GM06990 (cell line): Measurements from ENCODE around the gene SORCS3.

Experiments used
- DNase-seq: peaks from one replicate; pipeline ENCODE4 v3.0.0-alpha.2; 2011; ENCODE audit not compliant: insufficient read length; ENCODE audit errors: extremely low read depth
- H3K27me3 ChIP-seq: replicated peaks from 2 replicates; pipeline ENCODE4 v1.6.0; 2011; ENCODE audit warnings: low read length; ENCODE audit not compliant: control insufficient read depth, insufficient read depth
- H3K36me3 ChIP-seq: 2 replicates; pipeline ENCODE4 v1.5.1; 2011; ENCODE audit warnings: low read length; ENCODE audit not compliant: control insufficient read depth, insufficient read depth
- H3K4me3 ChIP-seq: replicated peaks from 2 replicates; pipeline ENCODE4 v1.5.1; 2011; ENCODE audit warnings: low read depth, mild to moderate bottlenecking, control low read depth, low read length
- CTCF ChIP-seq: IDR thresholded peaks from 2 replicates; pipeline ENCODE4 v1.5.1; 2011; ENCODE audit warnings: low read length, control low read depth, mild to moderate bottlenecking, inconsistent platforms; ENCODE audit not compliant: insufficient read depth, poor library complexity, severe bottlenecking

Gene SORCS3

GRCh38 chr10:104659809-104660208 is 18.7 kb downstream of the SORCS3 start:
- no peak for DNase-seq
- Histone ChIP-seq H3K36me3 (no peaks in the 10 kb centered on the region), H3K4me3 (no peak overlapping the region), H3K27me3 (no peaks in the 10 kb centered on the region; the same call in 1 of the 2 replicates)
- TF ChIP-seq CTCF, result no peak

GRCh38 chr10:104663076-104663475 is 22.0 kb downstream of the SORCS3 start:
- Histone ChIP-seq H3K27me3 (no peaks in the 10 kb centered on the region; the same call in 1 of the 2 replicates), H3K36me3 (no peaks in the 10 kb centered on the region), H3K4me3 (no peak overlapping the region)
- TF ChIP-seq CTCF, result no peak
- DNase-seq, result no peak

- no peak overlapping the region for H3K4me3 ChIP-seq
- TF ChIP-seq CTCF, result no peak
- DNase-seq, result no peak
- no peaks in the 10 kb centered on the region for H3K36me3 ChIP-seq
- H3K27me3 ChIP-seq, result no peaks in the 10 kb centered on the region; the same call in 1 of the 2 replicates
Observed at GRCh38 chr10:104663563-104663962, 22.5 kb downstream of the SORCS3 start.

GRCh38 chr10:104664205-104664604 is 23.1 kb downstream of the SORCS3 start:
- DNase-seq, result no peak
- no peaks in the 10 kb centered on the region; the same call in 1 of the 2 replicates for H3K27me3 ChIP-seq
- H3K4me3 ChIP-seq, result no peak overlapping the region
- TF ChIP-seq CTCF, result no peak
- H3K36me3 ChIP-seq, result no peaks in the 10 kb centered on the region

- Histone ChIP-seq H3K27me3 (no peaks in the 10 kb centered on the region; the same call in 1 of the 2 replicates), H3K36me3 (no peaks in the 10 kb centered on the region), H3K4me3 (no peak overlapping the region)
- TF ChIP-seq CTCF, result no peak
- no peak for DNase-seq
Observed at GRCh38 chr10:104665174-104665573, 24.1 kb downstream of the SORCS3 start.

- H3K4me3 ChIP-seq, result no peak overlapping the region
- no peaks in the 10 kb centered on the region; the same call in 1 of the 2 replicates for H3K27me3 ChIP-seq
Observed at GRCh38 chr10:104666106-104666505, 25.0 kb downstream of the SORCS3 start.

More at GRCh38 chr10:104666106-104666505, 25.0 kb downstream of the SORCS3 start:
- no peak for DNase-seq
- TF ChIP-seq CTCF, result no peak
- no peaks in the 10 kb centered on the region for H3K36me3 ChIP-seq
